GOT3 (cell line): ENCODE data around the gene TRAPPC11.
"Not testable (repeated sequence)": the region's sequence is repeated elsewhere in the genome, so short reads cannot be mapped to it uniquely, and the experiment has no call there.

Experiments used
- DNase-seq: peaks from one replicate; lab custom pipeline; 2025; ENCODE audit warnings: mixed read lengths; lab: John Stamatoyannopoulos, UW

Gene TRAPPC11

GRCh38 chr4:183659029-183659871 is at the start of gene TRAPPC11, which contains the start of gene RWDD4:
TSS of gene TRAPPC11 (plus strand) at chr4:183659293. CDS start at chr4:183663868, 4,575 bp downstream.
TSS of gene RWDD4 (minus strand) at chr4:183659185. CDS start at chr4:183658952, 233 bp downstream.
- DNase-seq, result peak; percentile 65

- DNase-seq, result no peak
These were observed 49.1 kb upstream of the TRAPPC11 start for GRCh38 chr4:183610033-183610432.

GRCh38 chr4:183610613-183611012 is 48.5 kb upstream of the TRAPPC11 start:
- no peak for DNase-seq

GRCh38 chr4:183611210-183611830 is 47.8 kb upstream of the TRAPPC11 start:
- no peak for DNase-seq

DNA sequence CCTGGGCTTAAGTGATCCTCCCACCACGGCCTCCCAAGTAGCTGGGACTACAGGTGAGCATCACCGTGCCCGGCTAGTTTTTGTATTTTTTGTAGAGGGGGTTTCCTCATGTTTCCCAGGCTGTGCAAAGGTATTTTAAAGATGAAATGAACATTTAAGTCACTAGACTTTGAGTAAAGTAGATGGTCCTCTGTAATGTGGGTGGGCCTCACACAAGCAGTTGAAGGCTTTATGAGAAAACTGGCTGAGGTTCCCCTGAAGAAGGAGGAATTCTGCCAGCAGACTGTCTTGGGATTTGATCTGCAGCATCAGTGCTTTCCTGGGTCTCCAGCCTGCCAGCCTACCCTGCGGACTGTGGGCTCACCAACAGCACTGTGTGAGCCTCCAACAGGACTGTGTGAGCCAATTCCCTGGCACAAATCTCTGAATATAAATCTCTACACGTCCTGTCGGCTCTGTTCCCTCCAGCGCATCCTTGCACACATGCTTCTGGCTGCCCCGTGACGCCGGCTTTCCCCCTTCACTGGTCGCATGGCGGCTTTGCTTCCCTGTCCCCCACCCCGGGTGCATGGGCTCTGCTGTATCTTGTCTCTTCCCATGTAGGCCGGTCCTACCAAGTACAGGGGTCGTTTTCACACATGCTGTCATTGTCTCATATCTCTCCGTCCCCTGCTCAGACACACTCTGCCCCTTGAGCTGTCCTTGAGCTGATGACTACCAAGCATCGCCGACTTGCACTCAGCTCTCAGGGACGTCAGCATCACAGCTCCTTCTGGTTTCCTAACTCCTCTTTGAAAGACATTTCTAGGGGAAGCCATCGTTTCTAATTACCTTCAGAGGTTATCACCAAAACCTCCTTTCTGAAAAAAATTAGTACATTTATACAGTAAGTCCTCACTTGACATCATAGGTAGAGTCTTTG is 46.5 kb upstream of the TRAPPC11 start:
- DNase-seq, result no peak

DNA sequence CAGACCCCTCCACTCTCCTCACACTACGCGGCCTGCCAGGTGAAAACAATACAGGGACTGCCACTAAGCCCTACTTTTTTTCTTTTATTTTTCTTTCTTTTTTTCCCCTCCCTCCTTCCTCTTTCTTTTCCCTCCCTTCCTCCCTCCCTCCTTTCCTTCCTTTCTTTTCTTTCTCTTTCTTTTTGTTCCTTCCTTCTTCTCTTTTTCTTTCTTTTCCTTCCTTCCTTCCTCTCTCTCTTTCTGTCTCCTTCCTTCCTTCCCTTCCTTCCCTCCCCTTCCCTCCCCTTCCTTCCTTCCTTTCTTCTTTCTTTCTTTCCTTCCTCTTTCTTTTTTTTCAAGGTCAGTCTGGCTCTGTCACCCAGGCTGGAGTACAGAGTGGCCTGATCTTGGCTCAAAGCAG is 42.0 kb upstream of the TRAPPC11 start:
- DNase-seq, result no peak

DNA sequence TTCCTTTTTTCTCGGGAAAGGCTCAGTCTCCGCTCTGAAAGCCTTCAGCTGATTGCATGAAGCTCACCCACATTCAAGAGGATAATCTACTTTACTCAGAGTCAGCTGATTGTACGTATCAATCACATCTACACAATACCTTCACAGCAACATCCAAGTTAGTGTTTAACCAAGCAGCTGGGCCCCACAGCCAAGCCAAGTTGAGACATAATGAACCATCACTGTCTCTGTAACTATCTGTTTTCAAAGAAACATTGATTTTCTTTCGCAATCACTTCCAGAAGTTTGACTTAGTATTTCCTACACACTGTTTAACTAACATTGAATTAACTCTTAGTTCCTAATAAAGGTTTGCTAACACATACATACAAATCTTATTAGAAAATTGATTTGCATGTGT is 40.4 kb upstream of the TRAPPC11 start:
- no peak for DNase-seq

GRCh38 chr4:183620421-183620820 is 38.7 kb upstream of the TRAPPC11 start:
- DNase-seq, result no peak

GRCh38 chr4:183621875-183622274 is 37.2 kb upstream of the TRAPPC11 start:
- no peak for DNase-seq

DNA sequence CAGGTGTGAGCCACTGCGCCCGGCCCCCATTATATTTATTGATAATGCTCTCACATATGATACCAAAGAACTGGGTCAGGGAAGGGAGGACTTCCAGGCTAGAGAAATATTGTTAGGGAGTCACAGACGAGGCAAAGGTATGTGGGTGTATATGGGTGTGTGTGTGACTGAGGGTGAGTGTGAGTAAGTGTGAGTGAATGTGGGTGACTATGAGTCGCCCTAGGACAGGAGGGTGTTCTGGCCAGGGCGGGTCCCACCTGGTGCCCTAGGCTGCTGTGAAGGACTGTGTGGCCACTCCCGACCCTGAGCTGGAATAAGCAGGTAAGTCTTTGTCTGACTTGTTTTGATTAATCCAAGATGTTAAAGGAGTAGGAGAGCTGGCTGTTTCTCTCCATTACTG is 34.5 kb upstream of the TRAPPC11 start:
- no peak for DNase-seq

- DNase-seq, result no peak
These were observed 32.9 kb upstream of the TRAPPC11 start for GRCh38 chr4:183626168-183626567.

- DNase-seq, result not testable (repeated sequence)
These were observed 31.8 kb upstream of the TRAPPC11 start for GRCh38 chr4:183627286-183627685.

DNA sequence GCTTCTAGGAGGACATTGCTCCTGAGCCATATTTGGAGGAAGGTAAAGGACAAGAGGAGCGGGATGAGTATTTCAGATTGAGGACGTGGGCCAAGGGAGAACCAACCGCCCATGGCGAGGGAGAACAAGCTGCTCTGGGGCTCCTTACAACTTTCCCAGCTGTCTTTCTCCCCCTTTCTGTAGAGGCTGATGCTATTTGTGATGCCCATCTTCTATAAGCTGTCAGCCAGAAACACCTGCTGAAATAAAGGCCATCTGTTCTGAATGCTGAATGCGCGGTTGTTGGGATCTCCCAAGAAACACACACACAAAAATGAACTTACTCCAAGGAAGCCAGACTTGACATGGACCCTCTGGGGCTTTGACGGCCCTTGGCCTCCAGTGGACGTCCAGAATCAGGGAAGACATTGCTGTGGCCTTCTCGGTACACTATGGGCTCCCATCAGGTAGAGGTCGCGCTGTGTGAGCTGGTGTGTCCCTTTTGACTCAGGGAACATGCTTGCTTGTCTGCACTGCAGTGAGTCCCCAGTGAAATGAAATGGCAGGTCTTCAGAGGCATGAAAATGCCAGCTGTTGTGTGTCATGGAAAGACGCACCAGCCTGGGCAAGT is 31.0 kb upstream of the TRAPPC11 start:
- DNase-seq, result no peak

GRCh38 chr4:183631577-183632198 is 27.4 kb upstream of the TRAPPC11 start:
- no peak for DNase-seq

DNA sequence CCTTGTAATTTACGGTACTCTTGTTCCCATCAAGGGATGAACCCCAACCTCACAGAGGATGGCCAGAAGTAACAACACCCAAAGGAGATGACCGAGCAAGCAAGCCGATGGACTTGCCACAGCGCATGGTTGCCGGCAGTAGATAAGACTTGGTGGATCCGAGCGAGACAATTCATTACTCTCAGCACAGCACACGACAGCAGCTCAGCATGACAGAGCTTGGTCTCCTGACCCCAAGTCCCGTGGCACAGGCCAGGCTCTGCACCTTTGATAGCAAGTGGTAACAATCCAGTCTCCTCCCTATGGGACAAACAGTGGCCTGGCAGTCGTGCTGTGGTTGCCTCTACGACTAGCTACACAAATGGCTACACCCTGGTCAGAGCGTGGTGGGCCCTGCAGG is 26.4 kb upstream of the TRAPPC11 start:
- no peak for DNase-seq

- no peak for DNase-seq
These were observed 25.4 kb upstream of the TRAPPC11 start for GRCh38 chr4:183633476-183634400.

DNA sequence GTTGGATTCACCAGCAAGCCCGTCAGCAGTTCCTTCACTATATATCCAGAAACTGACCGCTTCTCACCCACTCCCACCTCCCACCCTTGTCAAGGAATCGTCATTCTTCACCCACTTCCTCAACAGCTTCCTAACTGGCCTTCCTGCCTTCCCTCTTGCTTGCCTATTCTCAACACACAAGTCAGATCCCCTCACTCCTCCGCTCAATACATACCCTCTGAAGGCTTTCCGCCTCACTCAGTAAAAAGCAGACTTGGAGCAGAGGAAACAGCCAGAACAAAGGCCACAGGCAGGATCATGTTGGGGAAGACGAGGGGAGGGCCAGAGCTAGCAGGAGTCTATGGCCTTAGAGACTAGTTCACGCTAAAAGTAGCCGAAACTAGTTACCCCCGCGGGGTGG is 23.8 kb upstream of the TRAPPC11 start:
- DNase-seq, result no peak

GRCh38 chr4:183635741-183636140 is 23.4 kb upstream of the TRAPPC11 start:
- no peak for DNase-seq

DNA sequence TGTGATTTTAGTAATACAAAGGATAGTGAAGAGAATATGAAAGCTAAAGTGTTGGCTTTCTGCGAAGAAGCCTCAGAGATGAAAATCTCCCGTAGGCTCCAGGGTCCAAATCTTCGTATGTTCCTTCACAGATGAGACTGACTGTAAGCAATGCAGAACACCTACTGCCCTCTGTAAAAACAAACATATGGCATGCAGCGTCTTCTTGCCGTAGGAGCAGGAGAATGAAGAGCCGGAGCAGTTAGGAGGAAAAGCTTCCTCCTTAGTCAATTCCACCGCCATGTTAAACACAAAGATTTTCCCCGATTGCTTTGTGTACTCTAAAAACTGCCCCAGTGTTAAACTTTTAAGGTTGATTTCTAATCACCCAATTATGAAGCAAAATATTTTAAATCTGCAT is 22.6 kb upstream of the TRAPPC11 start:
- DNase-seq, result no peak

- no peak for DNase-seq
These were observed 22.2 kb upstream of the TRAPPC11 start for GRCh38 chr4:183636923-183637322.
